Measurements from ENCODE around the gene NTM.

Gene NTM

DNA sequence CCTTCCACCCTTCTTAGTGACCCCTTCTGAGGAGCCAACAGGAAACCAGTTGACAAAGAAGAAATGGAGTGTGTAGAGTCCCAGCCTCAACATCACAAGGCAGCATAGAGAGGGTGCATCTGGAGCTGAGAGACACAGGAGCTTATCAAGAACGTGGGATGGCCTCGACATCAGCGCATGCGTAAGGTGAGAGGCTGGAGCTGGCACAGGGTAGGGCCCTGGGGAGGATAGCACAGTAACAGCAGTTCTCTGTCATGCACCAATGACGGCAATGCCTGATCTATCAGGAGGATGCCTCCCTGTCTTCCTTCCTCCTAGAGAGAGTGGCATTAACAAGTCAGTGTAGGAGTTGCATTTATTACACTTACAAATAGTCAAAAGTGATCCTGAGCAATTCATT, 426.1 kb downstream of the NTM start:
- Histone ChIP-seq H3K4me2 (ENCODE audit: low read depth, low read length, poor library complexity, severe bottlenecking) (no peak overlapping the region), H3K4me3 (ENCODE audit: low read length, poor library complexity, severe bottlenecking) (no peak overlapping the region), H3K9me3 (ENCODE audit: insufficient read depth, low read depth, low read length) (no peaks in the 10 kb centered on the region), H3K4me1 (ENCODE audit: insufficient read depth, low read length, poor library complexity, severe bottlenecking) (no peaks in the 10 kb centered on the region), H3K9ac (ENCODE audit: low read depth, low read length, poor library complexity, severe bottlenecking) (no peak overlapping the region), H3K27me3 (ENCODE audit: insufficient read depth, low read length, poor library complexity, severe bottlenecking) (no peaks in the 10 kb centered on the region), H3K9me2 (replicated peaks; ENCODE audit: low read depth, low read length) (no peaks in the 10 kb centered on the region), H3K79me2 (ENCODE audit: insufficient read depth, low read length) (no peaks in the 10 kb centered on the region), H4K20me1 (ENCODE audit: insufficient read depth, low read length, poor library complexity, severe bottlenecking) (no peaks in the 10 kb centered on the region), H3F3A (ENCODE audit: low read depth) (no peaks in the 10 kb centered on the region), H2AFZ (ENCODE audit: low read length) (no peak overlapping the region), H3K36me3 (ENCODE audit: insufficient read depth, low read length) (no peaks in the 10 kb centered on the region)
- no peak for TF ChIP-seq EZH2phosphoT487 (IDR thresholded peaks at IDR 0.05; ENCODE audit: borderline replicate concordance)
- TF ChIP-seq, protein P1, sequence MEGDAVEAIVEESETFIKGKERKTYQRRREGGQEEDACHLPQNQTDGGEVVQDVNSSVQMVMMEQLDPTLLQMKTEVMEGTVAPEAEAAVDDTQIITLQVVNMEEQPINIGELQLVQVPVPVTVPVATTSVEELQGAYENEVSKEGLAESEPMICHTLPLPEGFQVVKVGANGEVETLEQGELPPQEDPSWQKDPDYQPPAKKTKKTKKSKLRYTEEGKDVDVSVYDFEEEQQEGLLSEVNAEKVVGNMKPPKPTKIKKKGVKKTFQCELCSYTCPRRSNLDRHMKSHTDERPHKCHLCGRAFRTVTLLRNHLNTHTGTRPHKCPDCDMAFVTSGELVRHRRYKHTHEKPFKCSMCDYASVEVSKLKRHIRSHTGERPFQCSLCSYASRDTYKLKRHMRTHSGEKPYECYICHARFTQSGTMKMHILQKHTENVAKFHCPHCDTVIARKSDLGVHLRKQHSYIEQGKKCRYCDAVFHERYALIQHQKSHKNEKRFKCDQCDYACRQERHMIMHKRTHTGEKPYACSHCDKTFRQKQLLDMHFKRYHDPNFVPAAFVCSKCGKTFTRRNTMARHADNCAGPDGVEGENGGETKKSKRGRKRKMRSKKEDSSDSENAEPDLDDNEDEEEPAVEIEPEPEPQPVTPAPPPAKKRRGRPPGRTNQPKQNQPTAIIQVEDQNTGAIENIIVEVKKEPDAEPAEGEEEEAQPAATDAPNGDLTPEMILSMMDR (conservative IDR thresholded peaks at IDR 0.05; ENCODE audit: low read length) = no peak

DNA sequence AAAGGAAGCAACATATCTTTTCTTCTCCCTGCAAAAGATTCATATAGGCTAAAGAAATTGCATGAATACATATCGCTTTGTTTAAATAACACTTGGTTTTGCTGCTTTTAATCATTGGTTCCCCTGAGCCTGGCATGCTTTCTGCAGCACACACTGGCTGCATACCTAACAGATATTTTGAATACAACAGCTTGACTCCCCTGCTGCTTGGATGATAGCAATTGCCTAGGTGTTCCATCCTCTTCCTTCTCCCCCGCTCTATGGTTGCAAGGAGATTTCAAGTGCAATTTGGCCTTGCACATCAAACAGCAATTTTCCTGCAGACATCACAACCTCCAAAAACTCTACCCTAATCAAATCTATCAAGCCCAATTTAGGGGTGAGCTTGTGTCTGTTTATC, 430.0 kb downstream of the NTM start:
- Histone ChIP-seq H3K27me3 (ENCODE audit: insufficient read depth, low read length, poor library complexity, severe bottlenecking) (no peaks in the 10 kb centered on the region), H3K79me2 (ENCODE audit: insufficient read depth, low read length) (no peaks in the 10 kb centered on the region), H3K4me1 (ENCODE audit: insufficient read depth, low read length, poor library complexity, severe bottlenecking) (no peaks in the 10 kb centered on the region), H3K4me3 (ENCODE audit: low read length, poor library complexity, severe bottlenecking) (no peak overlapping the region), H2AFZ (ENCODE audit: low read length) (no peak overlapping the region), H3K4me2 (ENCODE audit: low read depth, low read length, poor library complexity, severe bottlenecking) (no peak overlapping the region), H3K36me3 (ENCODE audit: insufficient read depth, low read length) (no peaks in the 10 kb centered on the region), H4K20me1 (ENCODE audit: insufficient read depth, low read length, poor library complexity, severe bottlenecking) (no peaks in the 10 kb centered on the region), H3K9ac (ENCODE audit: low read depth, low read length, poor library complexity, severe bottlenecking) (no peak overlapping the region), H3K9me3 (ENCODE audit: insufficient read depth, low read depth, low read length) (no peaks in the 10 kb centered on the region), H3F3A (ENCODE audit: low read depth) (no peaks in the 10 kb centered on the region), H3K9me2 (replicated peaks; ENCODE audit: low read depth, low read length) (no peaks in the 10 kb centered on the region)
- TF ChIP-seq, protein P1 (conservative IDR thresholded peaks at IDR 0.05; ENCODE audit: low read length) = no peak
- TF ChIP-seq EZH2phosphoT487 (IDR thresholded peaks at IDR 0.05; ENCODE audit: borderline replicate concordance) = no peak

DNA sequence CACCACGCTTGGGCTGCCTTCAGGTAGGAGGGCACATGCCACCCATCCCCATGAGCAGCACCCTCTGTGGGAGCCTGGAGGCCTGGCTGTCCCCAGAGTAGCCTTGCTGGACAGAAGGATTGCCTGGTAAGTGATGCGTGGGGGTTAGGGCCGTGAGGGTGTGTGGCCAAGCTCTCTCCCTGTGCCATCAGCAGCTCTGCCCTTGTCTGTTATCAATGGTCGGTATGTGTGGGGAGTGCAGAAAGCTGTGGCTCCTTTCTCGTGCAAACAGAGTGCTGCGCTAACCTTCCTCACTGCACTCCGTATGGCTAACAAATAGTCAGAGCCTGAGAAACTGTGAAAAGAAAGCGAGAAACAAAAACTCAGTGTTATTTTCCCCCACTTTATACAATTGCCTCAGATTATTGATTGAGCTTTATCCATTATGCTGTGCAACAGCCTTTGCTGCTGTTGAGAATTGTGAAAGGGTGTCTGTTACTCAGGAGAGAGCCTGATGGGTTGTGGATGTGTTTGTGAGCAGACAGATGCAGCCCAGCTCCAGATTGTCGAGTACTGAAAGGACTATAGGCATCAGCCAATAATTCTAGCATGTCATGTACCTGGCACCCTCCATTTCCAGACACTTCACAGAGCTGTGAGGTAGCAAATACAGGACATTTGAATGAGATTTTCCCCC, 432.2 kb downstream of the NTM start:
- H3K4me3 ChIP-seq (ENCODE audit: low read length, poor library complexity, severe bottlenecking) = no peak overlapping the region
- no peaks in the 10 kb centered on the region for H3K27me3 ChIP-seq (ENCODE audit: insufficient read depth, low read length, poor library complexity, severe bottlenecking)
- no peaks in the 10 kb centered on the region for H3F3A ChIP-seq (ENCODE audit: low read depth)
- H3K9ac ChIP-seq (ENCODE audit: low read depth, low read length, poor library complexity, severe bottlenecking) = no peak overlapping the region
- H3K4me1 ChIP-seq (ENCODE audit: insufficient read depth, low read length, poor library complexity, severe bottlenecking) = no peaks in the 10 kb centered on the region
- TF ChIP-seq, protein P1 (conservative IDR thresholded peaks at IDR 0.05; ENCODE audit: low read length) = no peak
- TF ChIP-seq EZH2phosphoT487 (IDR thresholded peaks at IDR 0.05; ENCODE audit: borderline replicate concordance) = no peak
- H3K4me2 ChIP-seq (ENCODE audit: low read depth, low read length, poor library complexity, severe bottlenecking) = no peak overlapping the region
- no peaks in the 10 kb centered on the region for H3K36me3 ChIP-seq (ENCODE audit: insufficient read depth, low read length)
- H2AFZ ChIP-seq (ENCODE audit: low read length) = no peak overlapping the region
- no peaks in the 10 kb centered on the region for H4K20me1 ChIP-seq (ENCODE audit: insufficient read depth, low read length, poor library complexity, severe bottlenecking)
- no peaks in the 10 kb centered on the region for H3K9me3 ChIP-seq (ENCODE audit: insufficient read depth, low read depth, low read length)
- H3K9me2 ChIP-seq (replicated peaks; ENCODE audit: low read depth, low read length) = no peaks in the 10 kb centered on the region
- no peaks in the 10 kb centered on the region for H3K79me2 ChIP-seq (ENCODE audit: insufficient read depth, low read length)

All from Loucy (cell line).